ENCODE measurements around the gene CHPT1.
"Not testable (repeated sequence)": the region's sequence is repeated elsewhere in the genome, so short reads cannot be mapped to it uniquely, and the experiment has no call there.

CHPT1 gene

GRCh38 chr12:101722392-101722791, 25.0 kb downstream of the CHPT1 start:
- H3K36me3 ChIP-seq (ENCODE audit: insufficient read depth, low read length), result no peaks in the 10 kb centered on the region
- H3K9ac ChIP-seq (ENCODE audit: low read depth, low read length), result no peak overlapping the region
- H3K4me1 ChIP-seq (ENCODE audit: insufficient read depth, low read length), result no peaks in the 10 kb centered on the region
- H3K9me3 ChIP-seq (ENCODE audit: control insufficient read depth, insufficient read depth, low read length), result no peaks in the 10 kb centered on the region

- H3K9me3 ChIP-seq (ENCODE audit: control insufficient read depth, insufficient read depth, low read length), result no peaks in the 10 kb centered on the region
- H3K4me1 ChIP-seq (ENCODE audit: insufficient read depth, low read length), result no peaks in the 10 kb centered on the region
- H3K9ac ChIP-seq (ENCODE audit: low read depth, low read length), result no peak overlapping the region
- H3K36me3 ChIP-seq (ENCODE audit: insufficient read depth, low read length), result no peaks in the 10 kb centered on the region
Measured at GRCh38 chr12:101727098-101727497, 29.7 kb downstream of the CHPT1 start.

- Histone ChIP-seq H3K36me3 (ENCODE audit: insufficient read depth, low read length) (no peaks in the 10 kb centered on the region), H3K4me1 (ENCODE audit: insufficient read depth, low read length) (no peaks in the 10 kb centered on the region), H3K9ac (ENCODE audit: low read depth, low read length) (no peak overlapping the region), H3K9me3 (ENCODE audit: control insufficient read depth, insufficient read depth, low read length) (no peaks in the 10 kb centered on the region)
Measured at GRCh38 chr12:101729842-101730241, 32.4 kb downstream of the CHPT1 start.

DNA sequence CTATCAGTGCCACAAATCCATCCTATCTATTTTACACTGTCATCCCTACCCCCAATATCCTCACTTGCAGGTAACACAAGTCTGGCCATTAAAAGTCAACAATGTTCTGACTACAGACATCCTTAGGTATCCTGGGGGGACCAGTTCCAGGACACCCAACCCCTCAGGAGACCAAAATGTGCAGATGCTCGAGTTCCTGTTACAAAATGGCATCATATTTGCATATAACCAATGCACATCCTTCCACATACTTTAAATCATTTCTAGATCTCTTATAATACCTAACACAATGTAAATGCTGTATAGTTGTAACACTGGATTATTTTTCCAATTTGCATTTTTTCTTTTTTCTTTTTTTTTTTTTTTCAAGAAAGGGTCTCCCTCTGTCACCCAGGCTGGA, 34.9 kb downstream of the CHPT1 start:
- H3K36me3 ChIP-seq (ENCODE audit: insufficient read depth, low read length), result no peaks in the 10 kb centered on the region
- H3K4me1 ChIP-seq (ENCODE audit: insufficient read depth, low read length), result no peaks in the 10 kb centered on the region
- H3K9me3 ChIP-seq (ENCODE audit: control insufficient read depth, insufficient read depth, low read length), result no peaks in the 10 kb centered on the region
- no peak overlapping the region for H3K9ac ChIP-seq (ENCODE audit: low read depth, low read length)

- no peaks in the 10 kb centered on the region for H3K36me3 ChIP-seq (ENCODE audit: insufficient read depth, low read length)
- H3K9ac ChIP-seq (ENCODE audit: low read depth, low read length), result no peak overlapping the region
- no peaks in the 10 kb centered on the region for H3K4me1 ChIP-seq (ENCODE audit: insufficient read depth, low read length)
- H3K9me3 ChIP-seq (ENCODE audit: control insufficient read depth, insufficient read depth, low read length), result no peaks in the 10 kb centered on the region
Measured at GRCh38 chr12:101733166-101733565, 35.7 kb downstream of the CHPT1 start.

- not testable (repeated sequence) for H3K4me1 ChIP-seq (ENCODE audit: insufficient read depth, low read length); H3K9me3 ChIP-seq (ENCODE audit: control insufficient read depth, insufficient read depth, low read length); H3K9ac ChIP-seq (ENCODE audit: low read depth, low read length); H3K36me3 ChIP-seq (ENCODE audit: insufficient read depth, low read length)
Measured at GRCh38 chr12:101734482-101734881, 37.0 kb downstream of the CHPT1 start.

DNA sequence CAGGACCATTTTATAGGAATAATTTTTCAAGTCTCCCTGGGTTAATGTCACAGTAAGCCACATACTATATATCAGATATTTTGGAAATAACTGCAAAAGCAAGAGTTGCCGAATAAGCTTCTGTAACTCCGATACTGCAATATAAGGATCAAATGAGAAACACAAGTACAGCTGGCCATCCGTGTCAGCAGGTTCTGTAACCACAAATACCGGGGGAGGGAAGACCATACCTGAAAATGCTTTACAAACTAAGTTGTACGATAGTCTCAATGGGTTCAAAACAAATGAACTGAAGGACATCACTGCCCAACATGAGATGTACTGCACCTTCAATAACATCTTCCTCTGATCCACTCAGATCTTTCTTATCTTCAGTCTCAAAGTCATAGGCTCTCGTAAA, 40.0 kb downstream of the CHPT1 start:
- H3K9me3 ChIP-seq (ENCODE audit: control insufficient read depth, insufficient read depth, low read length), result no peaks in the 10 kb centered on the region
- no peak overlapping the region for H3K9ac ChIP-seq (ENCODE audit: low read depth, low read length)
- H3K4me1 ChIP-seq (ENCODE audit: insufficient read depth, low read length), result no peaks in the 10 kb centered on the region
- no peaks in the 10 kb centered on the region; the same call in 1 of the 2 replicates for H3K36me3 ChIP-seq (ENCODE audit: insufficient read depth, low read length)

- Histone ChIP-seq H3K4me1 (ENCODE audit: insufficient read depth, low read length) (no peaks in the 10 kb centered on the region), H3K9me3 (ENCODE audit: control insufficient read depth, insufficient read depth, low read length) (no peaks in the 10 kb centered on the region), H3K9ac (ENCODE audit: low read depth, low read length) (no peak within 1 kb of the TSS), H3K36me3 (ENCODE audit: insufficient read depth, low read length) (no peaks in the 10 kb centered on the region; the same call in 1 of the 2 replicates)
Measured at GRCh38 chr12:101738920-101739665, 41.7 kb downstream of the CHPT1 start, which contains the start of gene SYCP3. SYCP3 (minus strand) TSS chr12:101739462; CDS start chr12:101737935, 1,527 bp downstream.

GRCh38 chr12:101740566-101740965, 43.1 kb downstream of the CHPT1 start:
- Histone ChIP-seq H3K4me1 (ENCODE audit: insufficient read depth, low read length) (no peaks in the 10 kb centered on the region), H3K9ac (ENCODE audit: low read depth, low read length) (no peak overlapping the region), H3K36me3 (ENCODE audit: insufficient read depth, low read length) (no peaks in the 10 kb centered on the region; the same call in 1 of the 2 replicates), H3K9me3 (ENCODE audit: control insufficient read depth, insufficient read depth, low read length) (no peaks in the 10 kb centered on the region)

DNA sequence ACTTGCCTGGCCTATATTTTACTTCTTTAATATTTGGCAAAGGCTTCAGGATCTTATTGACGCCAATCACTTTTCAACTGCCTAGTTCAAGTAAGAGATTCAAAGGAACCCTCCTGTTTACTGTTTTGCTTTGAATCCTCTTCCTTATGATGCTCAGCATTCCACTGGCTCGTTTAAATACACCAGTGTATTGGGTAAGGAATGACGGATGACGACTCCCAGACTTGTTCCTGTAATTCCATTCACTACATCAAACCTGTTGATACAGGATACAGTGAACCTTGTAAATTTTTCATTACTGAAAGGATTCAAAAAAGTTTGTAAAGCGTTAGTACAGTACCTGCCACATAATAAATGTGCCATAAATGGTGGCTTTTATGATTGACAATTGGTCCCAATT, 43.5 kb downstream of the CHPT1 start:
- Histone ChIP-seq H3K36me3 (ENCODE audit: insufficient read depth, low read length) (peaks cover 2% of the 10 kb centered on the region; the same call in 1 of the 2 replicates), H3K4me1 (ENCODE audit: insufficient read depth, low read length) (no peaks in the 10 kb centered on the region), H3K9ac (ENCODE audit: low read depth, low read length) (no peak overlapping the region), H3K9me3 (ENCODE audit: control insufficient read depth, insufficient read depth, low read length) (no peaks in the 10 kb centered on the region)

DNA sequence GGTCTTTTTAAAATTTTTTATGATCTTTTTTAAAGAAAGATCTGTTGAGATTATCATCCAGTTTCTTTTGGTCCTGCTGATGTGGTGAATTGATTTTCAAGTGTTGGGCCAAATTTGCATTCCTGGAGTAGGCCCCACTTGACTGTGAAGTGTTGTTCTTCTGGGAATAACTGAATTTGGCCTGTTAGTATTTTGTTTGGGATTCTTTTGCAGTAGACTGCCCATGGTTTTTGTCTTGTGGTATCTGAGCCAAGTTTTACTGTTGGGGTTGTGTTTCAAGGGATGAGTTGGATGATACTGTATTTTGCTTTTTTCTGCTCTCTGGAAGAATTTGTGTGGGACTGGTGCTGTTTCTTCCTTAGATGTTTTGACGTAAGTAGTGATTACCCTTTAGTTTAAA, 45.8 kb downstream of the CHPT1 start:
- H3K4me1 ChIP-seq (ENCODE audit: insufficient read depth, low read length), result no peaks in the 10 kb centered on the region
- H3K36me3 ChIP-seq (ENCODE audit: insufficient read depth, low read length), result peaks cover 3% of the 10 kb centered on the region; the same call in 1 of the 2 replicates
- H3K9me3 ChIP-seq (ENCODE audit: control insufficient read depth, insufficient read depth, low read length), result no peaks in the 10 kb centered on the region
- H3K9ac ChIP-seq (ENCODE audit: low read depth, low read length), result no peak overlapping the region

DNA sequence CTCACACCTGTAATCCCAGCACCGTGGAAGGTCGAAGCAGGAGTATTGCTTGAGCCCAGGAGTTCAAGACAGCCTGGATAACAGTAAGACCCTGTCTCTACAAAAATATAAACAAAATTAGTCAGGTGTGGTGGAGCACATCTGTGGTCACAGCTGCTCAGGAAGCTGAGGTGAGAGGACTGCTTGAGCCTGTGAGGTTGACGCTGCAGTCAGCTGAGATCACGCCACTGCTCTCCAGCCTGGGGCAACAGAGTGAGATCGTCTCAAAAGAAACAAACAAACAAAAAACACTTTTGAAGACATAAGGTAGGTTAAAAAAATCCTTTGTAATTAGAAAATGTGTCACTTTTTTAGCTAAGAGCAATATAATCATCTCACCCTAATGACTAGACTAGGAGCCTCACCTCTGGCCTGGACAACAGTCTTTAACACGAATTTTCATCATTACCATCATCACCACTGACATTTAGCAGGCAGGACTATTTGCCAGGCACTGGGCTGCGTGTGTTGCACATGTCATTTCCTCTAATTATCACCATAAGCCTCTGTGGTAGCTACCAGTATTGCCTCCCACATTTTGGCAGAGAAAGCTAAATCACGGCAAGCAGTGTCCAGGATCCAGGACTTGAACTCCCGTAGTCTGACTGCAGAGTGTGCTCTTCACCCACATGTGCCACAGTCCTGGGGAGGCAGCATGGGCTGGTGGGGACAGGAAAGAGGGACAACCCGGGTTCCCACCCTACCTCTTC, 46.5 kb downstream of the CHPT1 start:
- Histone ChIP-seq H3K36me3 (ENCODE audit: insufficient read depth, low read length) (peaks cover 3% of the 10 kb centered on the region; the same call in 1 of the 2 replicates), H3K9me3 (ENCODE audit: control insufficient read depth, insufficient read depth, low read length) (no peaks in the 10 kb centered on the region), H3K9ac (ENCODE audit: low read depth, low read length) (no peak overlapping the region), H3K4me1 (ENCODE audit: insufficient read depth, low read length) (no peaks in the 10 kb centered on the region)

DNA sequence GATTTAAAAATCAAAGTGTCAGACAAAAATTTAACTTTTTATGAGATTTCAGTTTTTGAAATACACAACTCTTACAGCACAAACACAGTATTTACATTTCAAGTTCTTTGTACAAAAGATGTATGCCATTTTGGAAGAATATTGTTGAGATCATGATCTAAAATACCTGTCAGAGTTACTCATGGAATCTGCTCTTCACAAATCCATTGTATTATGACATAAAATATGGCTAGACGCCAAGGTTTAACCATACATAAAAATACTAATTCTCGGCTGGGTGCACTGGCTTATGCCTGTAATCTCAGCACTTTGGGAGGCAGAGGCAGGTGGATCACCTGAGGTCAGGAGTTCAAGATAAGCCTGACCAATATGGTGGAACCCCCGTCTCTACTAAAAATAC, 48.0 kb downstream of the CHPT1 start:
- Histone ChIP-seq H3K9ac (ENCODE audit: low read depth, low read length) (no peak overlapping the region), H3K4me1 (ENCODE audit: insufficient read depth, low read length) (no peaks in the 10 kb centered on the region), H3K36me3 (ENCODE audit: insufficient read depth, low read length) (peaks cover 3% of the 10 kb centered on the region; the same call in 1 of the 2 replicates), H3K9me3 (ENCODE audit: control insufficient read depth, insufficient read depth, low read length) (no peaks in the 10 kb centered on the region)

DNA sequence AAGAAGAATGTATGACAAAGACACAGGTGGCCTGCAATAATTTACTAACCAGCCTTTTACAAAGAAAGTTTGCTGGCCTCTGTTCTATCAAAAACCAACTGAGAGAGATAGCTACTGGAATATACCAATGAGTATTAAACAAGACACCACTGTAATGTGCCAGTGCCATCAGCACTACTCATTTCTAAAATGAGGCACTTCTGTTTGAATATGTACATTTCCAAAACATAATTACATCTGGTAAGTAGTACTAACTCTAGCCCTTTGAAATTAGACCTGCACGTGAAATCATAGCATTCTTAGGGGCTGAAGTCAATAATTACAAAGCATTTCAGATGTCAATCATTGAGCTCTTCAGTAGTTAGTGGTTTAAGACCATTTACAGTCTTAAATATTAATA, 48.8 kb downstream of the CHPT1 start:
- Histone ChIP-seq H3K36me3 (ENCODE audit: insufficient read depth, low read length) (peaks cover 3% of the 10 kb centered on the region; the same call in 1 of the 2 replicates), H3K9me3 (ENCODE audit: control insufficient read depth, insufficient read depth, low read length) (no peaks in the 10 kb centered on the region), H3K9ac (ENCODE audit: low read depth, low read length) (no peak overlapping the region), H3K4me1 (ENCODE audit: insufficient read depth, low read length) (no peaks in the 10 kb centered on the region)

DNA sequence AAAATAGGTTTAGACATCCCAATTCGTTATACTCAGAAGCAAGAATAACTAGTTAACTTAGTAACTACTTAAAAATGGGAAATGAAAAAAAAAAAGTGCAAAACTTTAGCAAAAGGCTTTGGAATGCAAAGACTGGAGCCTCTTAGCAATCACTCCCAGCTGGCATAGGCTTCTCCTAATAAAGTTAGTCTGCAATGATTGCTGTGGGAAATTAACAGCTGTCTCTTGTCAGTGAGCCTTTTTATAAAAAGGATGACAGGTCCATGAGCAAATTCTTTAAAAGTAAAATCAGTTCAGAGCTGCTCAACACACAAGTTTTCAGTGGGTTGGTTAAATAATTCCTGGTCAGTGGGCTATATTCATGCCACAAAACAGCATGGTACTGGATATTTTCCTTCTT, 49.2 kb downstream of the CHPT1 start:
- peaks cover 3% of the 10 kb centered on the region; the same call in 1 of the 2 replicates for H3K36me3 ChIP-seq (ENCODE audit: insufficient read depth, low read length)
- no peaks in the 10 kb centered on the region for H3K4me1 ChIP-seq (ENCODE audit: insufficient read depth, low read length)
- no peak overlapping the region for H3K9ac ChIP-seq (ENCODE audit: low read depth, low read length)
- H3K9me3 ChIP-seq (ENCODE audit: control insufficient read depth, insufficient read depth, low read length), result no peaks in the 10 kb centered on the region

Data from ES-I3 (cell line).